K562 (cell line): ENCODE measurements around the gene PIP5K1B. TPM values are rescaled to one million over a fixed set of nuclear protein-coding genes. Genes with fewer than 3 reads are reported as not detected.

Experiments
- ATAC-seq: fragments of 200-7000 bp; cut with Tn5 transposase; 3 replicates; pipeline ENCODE4 v1.9.1; 2020; ENCODE audit warnings: moderate library complexity
- BruUV-seq: library from RNA; stranded (reverse); fragments of 400-500 nt; replicated peaks from 2 replicates; lab custom pipeline; 2021; lab: Mats Ljungman, UMichigan
- CTCF ChIA-PET: fragments of 300-600 bp; formaldehyde crosslinking; extraction: SDS; loops from one replicate; lab custom pipeline; 2021; ENCODE audit warnings: low intra/inter-chr PET ratio; lab: Yijun Ruan, JAX
- POLR2A ChIA-PET: fragments of 300-600, 350-650 bp; sonication (Branson Sonifier 250); formaldehyde crosslinking; extraction: SDS; loops from one replicate; lab custom pipeline; 2021; ENCODE audit warnings: antibody characterized with exemption, inconsistent platforms; lab: Yijun Ruan, JAX
- DNase-seq, 4 experiments: peaks; one replicate each; pipeline versions ENCODE4 v3.0.0 to v3.0.0-alpha.2; 2011 to 2018; ENCODE audit warnings: low spot score in 3 of 4, mixed read lengths in 3 of 4; ENCODE audit errors: extremely low read depth in 1 of 4
- FAIRE-seq: peaks from 2 replicates; lab custom pipeline; 2011; peaks lifted over from hg19 to GRCh38; lab: Jason Lieb, UNC
- H2AFZ ChIP-seq: 2 replicates; pipeline ENCODE4 v1.6.0; 2011; ENCODE audit warnings: low read depth, low read length, control low read depth, inconsistent platforms
- H3K27ac ChIP-seq: fragments of 200-600 bp; 3 replicates; pipeline ENCODE4 v1.8.0; 2011; ENCODE audit warnings: low read depth, mild to moderate bottlenecking, control low read depth, inconsistent platforms, low read length, moderate library complexity, mixed read lengths; ENCODE audit errors: extremely low read depth
- H3K27me3 ChIP-seq, 2 experiments: fragments of 300-600 bp in 1 of 2; 2 replicates in 1 of 2; 3 replicates in 1 of 2; pipeline versions ENCODE4 v1.6.0 to v1.8.0; 2011; ENCODE audit warnings: inconsistent platforms in 2 of 2, low read length in 2 of 2, mild to moderate bottlenecking in 1 of 2, mixed read lengths in 1 of 2, moderate library complexity in 1 of 2; ENCODE audit not compliant: control insufficient read depth in 2 of 2, insufficient read depth in 2 of 2
- H3K36me3 ChIP-seq: fragments of 300-600 bp; 3 replicates; pipeline ENCODE4 v1.8.0; 2011; ENCODE audit warnings: mild to moderate bottlenecking, low read length, inconsistent platforms; ENCODE audit not compliant: control insufficient read depth, insufficient read depth
- H3K4me1 ChIP-seq, 2 experiments: fragments of 200-600 bp in 1 of 2; replicated peaks in 1 of 2; 2 replicates in 1 of 2; 3 replicates in 1 of 2; pipeline versions ENCODE4 v1.5.1 to v1.8.0; 2011; ENCODE audit warnings: inconsistent platforms in 2 of 2, low read length in 2 of 2, mild to moderate bottlenecking in 1 of 2, mixed read lengths in 1 of 2, moderate library complexity in 1 of 2; ENCODE audit not compliant: control insufficient read depth in 2 of 2, insufficient read depth in 2 of 2
- H3K4me2 ChIP-seq: 2 replicates; pipeline ENCODE4 v1.6.1; 2011; ENCODE audit warnings: low read length, control low read depth, inconsistent platforms, mixed read lengths; ENCODE audit not compliant: insufficient read depth
- H3K4me3 ChIP-seq: fragments of 200-600 bp; sonication (generic), shearing (Covaris generic); 2 replicates; pipeline ENCODE4 v1.5.1; 2016; ENCODE audit warnings: control low read depth, inconsistent platforms
- H3K79me2 ChIP-seq: fragments of 200-600 bp; 3 replicates; pipeline ENCODE4 v1.8.0; 2011; ENCODE audit warnings: low read length, inconsistent platforms; ENCODE audit not compliant: control insufficient read depth, insufficient read depth
- H3K9ac ChIP-seq, 2 experiments: 2 replicates each; pipeline versions ENCODE4 v1.6.0 to v1.6.1; 2011; ENCODE audit warnings: low read depth in 2 of 2, low read length in 2 of 2, control low read depth in 1 of 2, inconsistent platforms in 1 of 2, mild to moderate bottlenecking in 1 of 2, mixed read lengths in 1 of 2; ENCODE audit not compliant: insufficient read depth in 1 of 2
- H3K9me1 ChIP-seq: one replicate; pipeline ENCODE4 v1.6.0; 2011; ENCODE audit warnings: inconsistent platforms, mild to moderate bottlenecking, low read length, moderate library complexity; ENCODE audit not compliant: control insufficient read depth, insufficient read depth
- H3K9me3 ChIP-seq: replicated peaks from 2 replicates; pipeline ENCODE4 v1.5.1; 2011; ENCODE audit warnings: low read depth, low read length, inconsistent platforms; ENCODE audit not compliant: control insufficient read depth, insufficient read depth
- H4K20me1 ChIP-seq: replicated peaks from 2 replicates; pipeline ENCODE4 v1.6.1; 2011; ENCODE audit warnings: low read length, inconsistent platforms, mixed read lengths; ENCODE audit not compliant: control insufficient read depth, insufficient read depth
- CEBPG ChIP-seq, 3 experiments: fragments of 200-800 bp in 1 of 3; sonication (Bioruptor generic) in 1 of 3; sonication (generic) in 1 of 3; formaldehyde crosslinking in 1 of 3; IDR thresholded peaks in 2 of 3; conservative IDR thresholded peaks in 1 of 3; 2 replicates each; pipeline versions ENCODE4 v1.6.1 to v1.8.0; 2016 to 2022; ENCODE audit warnings: missing compliant biosample characterization in 2 of 3, missing genetic modification characterization in 2 of 3, mild to moderate bottlenecking in 1 of 3, missing genetic modification reagents in 1 of 3
- HDAC8 ChIP-seq: fragments of 450-650 bp; IDR thresholded peaks from 2 replicates; pipeline ENCODE4 v1.6.1; 2016; ENCODE audit warnings: mild to moderate bottlenecking, missing genetic modification characterization, moderate library complexity, missing compliant biosample characterization
- NBN ChIP-seq: fragments of 450-650 bp; IDR thresholded peaks from 2 replicates; pipeline ENCODE4 v1.6.1; 2016; ENCODE audit warnings: low read depth, mild to moderate bottlenecking
- RBM22 ChIP-seq: fragments of 200-400 bp; formaldehyde crosslinking; IDR thresholded peaks from 2 replicates; pipeline ENCODE4 v1.6.1; 2018; ENCODE audit warnings: low read length, low read depth; ENCODE audit not compliant: poor library complexity, severe bottlenecking
- RCOR1 ChIP-seq, 2 experiments: IDR thresholded peaks; 2 replicates each; pipeline ENCODE4 v1.6.1; 2012; ENCODE audit warnings: low read depth in 2 of 2, low read length in 2 of 2, borderline replicate concordance in 1 of 2, improper control_type of control experiment in 1 of 2
- TAF1 ChIP-seq: IDR thresholded peaks from 2 replicates; pipeline ENCODE4 v1.6.1; 2011; ENCODE audit warnings: mild to moderate bottlenecking, low read length, moderate library complexity; ENCODE audit not compliant: insufficient read depth, control insufficient read depth, severe bottlenecking; ENCODE audit errors: extremely low read depth
- ZBTB1 ChIP-seq: sonication (generic); formaldehyde crosslinking; IDR thresholded peaks from 2 replicates; pipeline ENCODE4 v1.8.1; 2023; ENCODE audit warnings: missing genetic modification reagents, low read depth, mild to moderate bottlenecking, borderline replicate concordance
- ZNF398 ChIP-seq: fragments of 250-450 bp; sonication (Bioruptor Pico); IDR thresholded peaks from 2 replicates; pipeline ENCODE4 v1.8.0; 2021; ENCODE audit warnings: moderate library complexity, mild to moderate bottlenecking, inconsistent platforms
- WGBS: fragments of 100-300 bp; shearing (Covaris generic); methylation state at CpG from one replicate; pipeline ENCODE4 v1.1.6; 2016; ENCODE audit warnings: low coverage, mixed read lengths; ENCODE audit not compliant: insufficient coverage; ENCODE audit errors: missing lambda C conversion rate; 5-methylcytosine and 5-hydroxymethylcytosine counted together
- in situ Hi-C: fragments of 300-500 bp; cut with MboI; formaldehyde crosslinking; loops from 4 replicates; pipeline ENCODE4 v1.15.0; 2018; ENCODE audit warnings: inconsistent platforms, mixed read lengths
- intact Hi-C: fragments of 100-400 bp; cut with micrococcal nuclease; formaldehyde crosslinking; loops from 2 replicates; pipeline ENCODE4 v1.14.2; 2022
- polyA plus RNA-seq, 8 experiments: library from polyadenylated mRNA; depleted of rRNA in 4 of 8; stranded (reverse) in 5 of 8; unstranded in 3 of 8; fragments of >200 nt; fragmentation: Nextera tagmentation in 2 of 8; fragmentation: Illumina TruSeq in 1 of 8; extraction: Ambion mirVana in 2 of 8; extraction: Trizol in 1 of 8; gene quantifications; 2 replicates each; pipeline versions ENCODE4 v1.2.1 to v1.2.3, GENCODE V29; 2011 to 2014; ENCODE audit warnings: inconsistent platforms in 1 of 8, missing spikeins in 1 of 8
- total RNA-seq, 7 experiments: library from RNA; depleted of rRNA in 6 of 7; stranded (reverse); fragments of >200 nt in 6 of 7; fragmentation: Illumina TruSeq in 2 of 7; extraction: Trizol in 2 of 7; gene quantifications; 2 replicates each; pipeline versions ENCODE4 v1.2.1 to v1.2.3, GENCODE V29; 2011 to 2021; ENCODE audit warnings: low replicate concordance in 1 of 7

Gene PIP5K1B
- total and polyA plus RNA-seq, 9 of the 15 experiments (the other 6 are each of a cell fraction or from before 2014, with no cell fraction given), result 3.1 to 12.9 (median 7.4) TPM

- no peak overlapping the region for H3K4me3 ChIP-seq
- TF ChIP-seq CEBPG (CRISPR knock-in tag; IDR thresholded peaks at IDR 0.05) (no peak), CEBPG (tag; conservative IDR thresholded peaks at IDR 0.05 in 1 of 2, IDR thresholded peaks at IDR 0.05 in 1 of 2) (no peak), RBM22 (no peak), RCOR1 (IDR thresholded peaks at IDR 0.05; ENCODE audit: borderline replicate concordance in 1 of 2, low read depth in 2 of 2, low read length in 2 of 2) (no peak), ZNF398 (CRISPR knock-in tag) (no peak), NBN (no peak), ZBTB1 (CRISPR knock-in tag) (no peak), TAF1 (no peak), HDAC8 (tag) (no peak)
- TF ChIP-seq, all 486 proteins: peak for 0
Observed at GRCh38 chr9:68755051-68755450, 50.0 kb downstream of the PIP5K1B start.

More at GRCh38 chr9:68755051-68755450, 50.0 kb downstream of the PIP5K1B start:
- Histone ChIP-seq H3K36me3 (no peaks in the 10 kb centered on the region), H3K4me2 (no peak overlapping the region), H3K4me1 (peaks cover 0 to 35% of the 10 kb centered on the region in 2 experiments; a peak in 4 of 5 replicates), H2AFZ (no peak overlapping the region; the same call in 1 of the 2 replicates), H3K27ac (peak overlapping the region; percentile 30; the same call in 2 of the 3 replicates), H3K27me3 (no peaks in the 10 kb centered on the region), H3K9me1 (no peaks in the 10 kb centered on the region), H3K79me2 (peaks cover 55% of the 10 kb centered on the region), H4K20me1 (no peaks in the 10 kb centered on the region), H3K9me3 (no peaks in the 10 kb centered on the region), H3K9ac (0 out of 4 replicates have a peak overlapping the region, but pooled peaks of 1 of the 2 experiments have one; percentile 19)
- WGBS, result 21% methylated on average over 1 of the region's 1 CpG
- ChIA-PET POLR2A (no interaction called here), CTCF (no interaction called here)
- DNase-seq (no peak), FAIRE-seq (no peak), ATAC-seq (no peak)
- intact Hi-C loops (no loop called here), in situ Hi-C loops (no loop called here)
- BruUV-seq, result no TSS peak
